HG03280 (cell line): Measurements from ENCODE around the gene STEAP1B.
"Not testable (repeated sequence)": the region's sequence is repeated elsewhere in the genome, so short reads cannot be mapped to it uniquely, and the experiment has no call there.

Experiments
- ATAC-seq: cut with Tn5 transposase; IDR thresholded peaks from one replicate; pipeline ENCODE4 v1.9.1; 2021; ENCODE audit warnings: mild to moderate bottlenecking, moderate library complexity; ENCODE audit not compliant: unreplicated experiment

STEAP1B gene

GRCh38 chr7:22433165-22433700 is 66.8 kb downstream of the STEAP1B start:
- not testable (repeated sequence) for ATAC-seq

- no peak for ATAC-seq
These were observed 67.7 kb downstream of the STEAP1B start for GRCh38 chr7:22432203-22432718.

- ATAC-seq, result no peak
These were observed 69.5 kb downstream of the STEAP1B start for GRCh38 chr7:22430457-22430856.

GRCh38 chr7:22429386-22429785 is 70.6 kb downstream of the STEAP1B start:
- no peak for ATAC-seq

DNA sequence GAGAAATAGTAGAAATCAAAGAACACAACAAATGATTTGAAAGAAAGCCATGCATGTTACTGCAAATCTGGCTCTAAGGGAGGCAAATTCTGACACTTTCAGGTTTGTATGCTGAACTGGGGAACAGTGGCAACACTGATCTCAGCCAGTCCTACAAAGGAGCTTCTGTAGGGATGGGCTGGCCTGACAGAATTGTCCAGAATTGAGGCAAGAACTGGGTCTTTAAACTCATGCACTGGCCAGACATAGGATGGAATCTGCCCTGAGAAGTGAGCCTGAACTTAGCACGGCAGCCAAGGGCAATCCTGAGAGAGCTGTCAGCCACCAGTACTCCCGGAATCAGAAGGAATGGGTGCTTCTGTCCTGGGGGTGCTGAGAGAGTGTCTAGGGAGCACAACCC is 72.1 kb downstream of the STEAP1B start:
- ATAC-seq, result no peak

DNA sequence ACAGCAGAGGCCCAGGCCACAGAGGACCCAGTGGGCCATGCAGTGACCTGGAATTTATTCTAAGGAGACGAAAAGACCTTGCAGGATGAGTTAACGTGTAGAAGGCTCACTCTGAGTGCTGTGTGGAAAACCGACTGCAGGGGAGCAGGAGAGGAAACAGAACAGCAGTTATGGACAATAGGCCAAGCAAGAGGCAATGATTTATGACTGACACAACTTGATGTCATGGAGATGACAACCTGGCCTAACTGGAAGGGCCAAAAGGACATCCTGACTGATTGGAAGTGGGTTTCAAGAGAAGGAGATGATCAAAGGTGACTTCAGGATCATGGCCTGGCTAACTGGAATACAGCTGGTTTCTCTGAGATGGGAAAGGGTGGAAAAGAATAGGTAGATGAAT is 72.9 kb downstream of the STEAP1B start:
- ATAC-seq, result no peak

- ATAC-seq, result no peak
These were observed 73.4 kb downstream of the STEAP1B start for GRCh38 chr7:22426463-22427094.

DNA sequence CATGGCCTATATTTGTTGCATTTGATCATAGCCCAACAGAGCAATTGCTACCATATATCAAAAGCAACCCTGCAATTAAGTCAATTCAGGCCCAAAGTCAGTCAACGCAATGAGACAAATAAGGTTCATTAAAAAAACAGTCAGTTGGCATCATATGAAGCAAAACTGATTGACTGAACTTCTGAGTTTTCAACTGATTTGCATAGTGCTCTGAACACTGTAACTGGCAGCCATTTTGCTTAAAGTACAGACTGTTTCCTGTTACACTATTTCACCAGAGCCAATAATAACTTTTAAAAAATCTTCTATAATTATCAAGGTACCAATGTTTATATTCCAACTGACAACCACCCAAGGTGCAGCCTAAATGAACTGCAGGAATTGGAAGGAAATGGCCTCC is 74.6 kb downstream of the STEAP1B start:
- ATAC-seq, result no peak

DNA sequence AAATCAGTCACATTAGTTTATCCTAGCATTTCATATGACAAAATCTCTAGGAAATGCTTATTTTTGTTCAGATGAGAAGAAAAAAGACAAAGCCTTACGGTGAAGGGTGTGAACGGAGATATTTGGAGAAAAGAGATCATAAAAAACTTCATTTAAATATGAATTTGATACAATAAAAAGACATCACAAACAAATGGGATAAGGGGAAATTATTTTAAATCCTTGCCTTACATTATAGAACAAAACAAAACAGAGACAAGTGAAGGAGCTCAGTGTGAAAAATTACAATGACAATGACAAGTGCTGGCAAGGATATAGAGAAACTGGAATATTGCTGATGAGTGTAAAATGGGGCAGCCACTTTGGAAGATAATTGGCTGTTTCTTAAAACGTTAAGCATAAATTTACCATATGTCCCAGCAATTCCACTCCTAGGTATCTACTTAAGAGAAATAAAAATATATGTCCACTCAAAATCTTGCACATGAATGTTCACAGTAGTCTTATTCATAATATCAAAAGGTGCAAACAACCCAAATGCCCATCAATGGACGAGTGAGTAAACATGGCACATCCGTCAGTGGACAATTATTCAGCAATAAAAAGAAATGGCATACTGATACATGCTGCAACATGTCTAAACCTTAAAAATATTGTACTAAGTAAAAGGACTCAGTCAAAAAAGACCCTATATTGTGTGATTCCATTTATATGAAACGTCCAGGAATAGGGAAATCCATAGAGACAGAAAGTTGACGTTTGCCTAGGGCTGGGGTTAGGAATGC is 77.0 kb downstream of the STEAP1B start:
- ATAC-seq, result no peak

DNA sequence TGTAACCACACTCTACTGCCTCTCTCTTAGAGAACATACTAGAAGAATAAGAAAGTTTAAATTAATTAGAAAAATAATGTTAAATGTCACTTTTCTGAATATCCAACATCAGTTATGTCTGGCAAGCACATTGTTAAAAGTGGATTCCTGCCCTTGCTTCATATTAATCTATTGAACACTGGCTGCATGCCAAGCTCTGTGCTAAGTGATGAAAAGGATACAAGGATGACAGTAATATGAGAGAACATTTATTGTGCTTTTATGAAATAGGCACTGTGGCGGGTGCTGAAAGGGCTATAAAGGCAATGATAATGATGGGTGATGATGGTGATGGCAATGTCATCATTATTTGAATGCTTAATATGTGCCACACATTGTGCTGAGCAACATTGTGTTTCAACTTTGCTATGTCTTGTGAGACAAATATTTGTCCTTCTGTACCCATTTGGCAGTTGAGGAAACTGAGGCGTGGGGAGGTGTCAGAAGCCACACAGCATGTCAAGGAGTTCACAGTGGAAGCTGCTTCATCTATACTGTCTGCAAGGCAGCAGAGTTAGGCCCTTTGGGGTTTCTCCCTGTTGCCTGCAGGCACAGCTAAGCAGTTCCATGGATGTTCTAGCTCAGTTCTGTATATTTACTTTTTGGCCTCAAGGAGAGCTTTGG is 78.9 kb downstream of the STEAP1B start:
- no peak for ATAC-seq

DNA sequence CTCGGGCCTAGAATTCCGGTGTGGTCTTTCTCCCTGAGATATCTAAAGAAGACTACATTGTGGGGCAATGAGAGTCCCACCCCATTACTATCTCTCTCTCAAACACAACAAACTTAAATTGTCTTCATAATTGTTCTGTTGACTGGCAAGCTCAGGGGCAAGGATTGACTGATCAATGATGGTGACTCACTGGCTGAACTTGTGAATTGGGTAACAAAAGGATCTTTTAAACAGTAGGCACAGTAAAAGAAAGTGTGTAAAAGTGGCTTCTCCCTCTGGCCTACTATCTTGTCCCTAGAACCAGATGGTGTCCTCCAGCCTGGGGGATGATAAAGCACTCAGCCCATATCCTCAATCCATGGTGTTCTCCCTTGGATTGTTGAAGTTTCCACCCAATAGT is 80.0 kb downstream of the STEAP1B start:
- ATAC-seq, result no peak

DNA sequence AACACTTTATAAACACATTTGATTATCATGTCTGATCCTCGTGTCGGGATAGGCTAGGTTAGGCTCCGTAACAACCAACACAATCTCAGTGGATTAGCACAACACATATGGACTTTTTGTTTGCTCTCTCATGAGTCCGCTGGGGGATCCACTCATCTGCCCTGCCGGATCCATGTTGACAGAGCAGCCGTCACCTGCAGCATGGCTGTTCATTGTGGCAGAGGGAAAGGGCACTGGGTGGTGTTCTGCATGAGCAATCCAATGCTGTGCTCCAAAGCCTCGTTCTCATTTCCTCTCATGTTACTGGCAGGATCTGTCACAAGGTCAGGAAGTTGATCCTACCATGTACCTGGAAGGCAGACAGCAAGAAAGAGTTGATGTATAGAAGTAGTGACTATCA is 80.5 kb downstream of the STEAP1B start:
- no peak for ATAC-seq

GRCh38 chr7:22418251-22419046 is 81.5 kb downstream of the STEAP1B start:
- ATAC-seq, result no peak

DNA sequence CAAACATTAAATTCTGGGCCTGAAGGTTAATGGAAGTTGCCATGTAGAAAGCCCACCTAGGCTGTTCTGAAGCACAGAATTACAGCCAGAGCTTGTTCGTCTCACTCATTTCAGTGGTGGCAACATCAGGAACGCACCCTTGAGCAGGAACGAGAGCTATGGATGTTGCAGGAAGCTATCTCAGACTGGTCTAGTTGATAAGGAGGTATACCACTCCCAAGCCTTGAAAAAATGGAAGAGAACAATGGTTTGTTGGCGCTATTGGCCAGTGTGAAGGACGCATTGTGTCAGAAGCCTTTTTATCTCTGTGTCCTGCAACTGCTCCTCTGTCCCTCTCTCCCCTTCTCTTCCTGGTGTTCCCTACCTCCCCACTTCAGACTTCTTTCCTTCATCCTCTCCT is 82.1 kb downstream of the STEAP1B start:
- no peak for ATAC-seq

GRCh38 chr7:22417349-22417748 is 82.6 kb downstream of the STEAP1B start:
- no peak for ATAC-seq

DNA sequence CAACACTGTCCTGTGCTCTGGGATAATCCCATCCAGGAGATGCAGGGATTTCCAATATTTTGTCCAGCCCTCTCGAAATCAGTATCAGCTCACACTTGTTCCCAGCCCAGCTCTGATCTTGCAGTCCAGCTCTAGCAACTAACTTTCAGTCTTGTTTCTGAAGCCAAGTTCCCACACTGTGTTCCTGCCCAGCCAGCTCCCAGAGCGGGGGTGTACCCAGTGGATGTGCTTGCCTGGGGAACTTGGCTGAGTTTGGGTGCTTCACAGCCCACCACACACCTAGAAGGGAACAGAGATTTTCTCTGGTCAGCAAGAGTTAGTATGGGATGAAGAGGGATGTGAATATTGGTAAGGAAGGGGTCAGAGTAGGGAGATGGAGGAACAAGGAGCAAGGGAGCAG is 85.6 kb downstream of the STEAP1B start:
- ATAC-seq, result no peak

- no peak for ATAC-seq
These were observed 86.8 kb downstream of the STEAP1B start for GRCh38 chr7:22413211-22413610.

- no peak for ATAC-seq
These were observed 87.9 kb downstream of the STEAP1B start for GRCh38 chr7:22411977-22412693.

- no peak for ATAC-seq
These were observed 93.3 kb downstream of the STEAP1B start for GRCh38 chr7:22406715-22407114.

GRCh38 chr7:22404421-22405023 is 95.5 kb downstream of the STEAP1B start:
- no peak for ATAC-seq
